Measurements from ENCODE around the gene LAD1.
A peak's percentile ranks its signal among the peaks of the same experiment; 100 is the strongest.

Gene LAD1

DNA sequence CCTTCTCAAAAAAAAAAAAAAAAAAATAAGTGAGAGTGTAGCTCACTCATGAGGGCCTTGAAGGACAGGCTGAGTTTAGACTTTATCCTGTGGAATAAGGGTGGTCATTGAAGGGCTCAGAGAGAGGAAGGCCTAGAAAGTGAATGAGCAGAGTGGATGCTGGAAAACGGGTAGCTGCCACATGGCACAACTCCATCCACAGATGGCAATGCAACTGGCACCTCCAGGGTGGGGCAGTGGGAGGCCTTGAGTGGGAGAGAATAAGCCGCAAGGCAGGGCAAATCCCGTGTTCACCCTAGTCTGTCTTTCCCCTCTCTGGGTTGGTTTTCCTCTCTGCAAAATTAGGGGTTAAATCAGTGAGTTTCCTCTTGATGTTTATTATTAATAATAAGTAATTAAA is 19.3 kb upstream of the LAD1 start:
- DNase-seq: no peak

- no peak for DNase-seq
These were observed 15.1 kb upstream of the LAD1 start for GRCh38 chr1:201414051-201414738.

DNA sequence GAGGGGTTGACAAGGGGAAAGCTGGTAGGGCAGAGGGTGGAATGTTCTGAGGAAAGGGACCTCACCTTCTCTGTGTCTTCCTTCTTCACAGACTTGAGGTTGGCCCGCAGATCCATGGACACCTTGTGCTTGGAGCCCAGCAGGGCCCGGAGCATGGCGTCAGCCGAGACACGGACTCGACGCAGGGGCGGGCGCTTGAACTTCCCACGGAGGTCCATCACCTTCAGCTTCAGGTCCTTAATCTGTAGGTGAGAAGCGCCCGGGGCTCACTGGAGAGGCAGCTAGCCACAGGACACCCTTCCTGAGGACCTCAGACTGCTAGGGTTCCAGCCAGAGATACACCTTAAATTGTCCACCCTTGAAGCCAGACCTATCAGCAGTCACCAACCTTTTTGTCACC is 12.2 kb upstream of the LAD1 start:
- DNase-seq: no peak

DNA sequence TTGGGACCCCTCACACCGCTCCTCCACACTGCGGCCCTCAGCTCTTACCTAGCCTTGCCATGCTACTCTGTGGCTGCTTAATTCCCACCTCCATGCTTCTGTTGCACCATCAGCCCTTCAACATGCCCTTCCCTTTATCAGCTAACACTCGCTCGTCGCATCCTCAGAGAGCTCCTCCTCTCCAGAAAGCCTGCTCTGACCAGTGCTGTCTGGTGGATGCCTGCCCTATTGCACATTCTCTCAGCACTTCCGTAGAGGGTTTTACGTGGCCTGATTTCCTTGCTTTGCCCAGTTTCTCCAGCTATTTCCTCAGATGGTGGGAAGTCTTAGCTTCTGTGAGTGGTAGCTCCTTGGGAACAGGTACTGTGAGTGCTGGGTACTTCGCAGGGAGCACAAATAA is 10.3 kb upstream of the LAD1 start:
- no peak for DNase-seq

DNA sequence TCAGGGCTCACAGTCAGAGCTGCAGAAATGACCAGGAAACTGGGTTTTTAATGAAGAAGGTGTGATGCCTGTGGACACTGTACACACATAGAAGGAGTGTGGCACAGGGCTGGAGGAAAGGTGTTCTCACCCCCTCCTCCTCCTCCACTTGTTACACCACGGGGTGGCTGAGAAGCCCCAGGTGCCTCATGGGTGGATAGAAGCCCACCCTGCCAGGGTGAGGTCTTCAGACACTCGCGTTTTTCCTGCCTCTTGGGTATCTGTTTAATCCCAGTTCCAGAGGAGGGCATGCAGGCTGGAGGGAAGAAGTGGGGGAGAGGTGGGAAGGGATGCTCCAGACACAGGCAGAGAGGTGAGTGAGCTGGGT is 9.7 kb upstream of the LAD1 start:
- DNase-seq: no peak

DNA sequence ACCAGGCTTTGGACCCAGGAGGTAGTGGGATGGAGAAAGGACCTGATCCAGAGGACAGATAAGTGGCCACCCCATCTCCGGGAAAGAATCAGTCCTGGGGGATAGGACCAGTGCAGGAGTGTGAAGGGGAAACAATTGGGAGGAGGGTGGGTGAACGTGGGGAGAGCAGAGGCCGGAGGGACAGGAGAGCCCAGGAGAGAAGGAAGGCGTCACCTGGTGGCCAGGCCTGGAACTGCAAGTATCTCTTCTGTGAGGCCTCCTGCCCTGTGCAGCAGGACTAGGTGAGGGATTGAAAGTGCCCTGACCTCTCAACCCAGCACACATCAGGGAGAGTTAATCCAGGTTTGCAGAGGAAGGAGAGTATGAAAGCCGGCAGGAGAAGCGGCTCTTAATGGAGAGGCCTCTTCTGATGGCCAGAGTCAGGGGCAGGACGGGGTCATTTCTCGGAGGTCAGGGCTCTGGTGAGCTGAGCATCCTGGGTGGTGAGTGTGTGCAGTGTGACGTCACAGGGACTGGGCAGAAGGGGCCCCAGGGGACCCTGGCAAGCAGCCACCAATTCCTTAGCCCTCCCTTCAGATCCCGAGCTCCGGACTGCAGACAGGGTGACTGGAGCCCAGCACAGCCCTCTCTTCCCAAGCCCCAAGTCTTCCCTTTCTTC is 9.2 kb upstream of the LAD1 start:
- DNase-seq: peak; percentile 3 to 36

GRCh38 chr1:201406831-201407406 is 7.8 kb upstream of the LAD1 start:
- DNase-seq: no peak

DNA sequence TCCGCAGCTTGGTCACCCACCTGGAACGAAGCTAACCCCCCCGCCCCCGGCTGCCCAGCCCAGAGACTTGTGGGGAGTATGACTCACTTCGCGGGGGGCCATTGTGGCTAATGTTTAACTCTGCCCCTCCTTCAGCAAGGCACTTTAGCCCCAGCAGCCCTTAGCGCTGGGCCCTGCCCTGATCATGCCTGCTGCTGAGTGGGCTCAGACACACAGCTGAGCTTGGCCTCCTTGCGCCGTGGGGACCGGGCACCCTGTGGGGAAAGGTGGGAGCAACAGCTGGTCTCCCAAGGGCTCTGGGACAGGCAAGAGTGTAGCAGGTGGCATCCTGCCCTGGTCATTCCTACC is 6.3 kb upstream of the LAD1 start:
- no peak for DNase-seq

GRCh38 chr1:201404722-201405483 is 5.8 kb upstream of the LAD1 start:
- no peak for DNase-seq

- DNase-seq: no peak
These were observed 4.9 kb upstream of the LAD1 start for GRCh38 chr1:201404055-201404454.

DNA sequence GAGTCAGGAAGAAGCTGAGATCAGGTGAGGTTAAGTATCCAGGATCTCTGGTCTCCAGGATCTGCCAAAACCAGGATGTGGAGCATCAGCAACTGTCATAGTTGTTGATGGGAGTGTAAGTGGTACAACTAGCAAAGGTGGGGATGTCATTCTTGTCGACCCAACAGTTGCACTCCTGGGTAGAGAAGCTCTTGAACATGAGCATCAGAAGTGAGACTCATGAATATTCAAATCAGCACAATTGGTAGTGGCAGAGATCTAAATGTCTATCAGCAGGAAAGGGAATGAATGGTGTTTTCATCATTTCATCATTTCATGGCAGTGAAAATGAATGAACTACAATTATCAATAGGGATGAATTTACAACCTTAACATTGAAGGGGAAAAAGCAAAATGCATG is 4.2 kb upstream of the LAD1 start:
- no peak for DNase-seq

DNA sequence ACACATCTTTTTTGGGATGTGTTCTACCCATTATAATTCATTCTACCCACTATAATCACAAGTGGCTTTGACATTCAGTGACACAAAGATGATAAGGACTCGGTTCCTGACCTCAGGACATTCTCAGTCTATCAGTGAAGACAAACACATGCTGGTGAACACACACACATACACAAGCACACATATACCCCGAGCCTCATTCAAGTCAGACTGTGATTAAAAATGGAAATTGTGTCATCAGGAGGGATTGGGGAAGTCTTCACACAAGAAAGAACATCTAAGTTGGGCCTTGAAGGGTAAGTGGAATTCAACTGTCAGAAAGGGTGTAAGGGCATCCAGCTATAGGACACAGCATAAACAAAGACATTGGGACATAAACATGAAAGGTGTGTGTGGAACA is 2.6 kb upstream of the LAD1 start:
- no peak for DNase-seq

DNA sequence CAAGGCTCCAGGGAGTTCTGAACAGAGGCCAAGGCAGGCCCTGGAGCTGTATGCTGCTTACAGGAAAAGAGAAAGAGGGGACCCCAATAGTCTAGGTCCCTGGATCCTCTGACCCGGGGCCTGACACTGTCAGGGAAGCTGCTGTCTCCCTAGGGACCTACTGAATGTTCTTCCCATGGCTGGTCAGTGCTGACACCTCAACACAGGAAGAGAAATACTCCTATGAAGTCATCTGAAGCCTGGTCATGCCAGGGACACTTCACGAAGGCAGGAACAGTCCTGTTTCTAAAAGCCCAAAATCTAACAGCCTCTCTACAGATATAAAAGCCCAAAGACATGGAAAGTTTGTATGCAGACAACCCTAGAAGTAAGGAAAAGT is 1.7 kb upstream of the LAD1 start:
- no peak for DNase-seq

GRCh38 chr1:201400212-201400851 is 1.2 kb upstream of the LAD1 start:
- DNase-seq: no peak

DNA sequence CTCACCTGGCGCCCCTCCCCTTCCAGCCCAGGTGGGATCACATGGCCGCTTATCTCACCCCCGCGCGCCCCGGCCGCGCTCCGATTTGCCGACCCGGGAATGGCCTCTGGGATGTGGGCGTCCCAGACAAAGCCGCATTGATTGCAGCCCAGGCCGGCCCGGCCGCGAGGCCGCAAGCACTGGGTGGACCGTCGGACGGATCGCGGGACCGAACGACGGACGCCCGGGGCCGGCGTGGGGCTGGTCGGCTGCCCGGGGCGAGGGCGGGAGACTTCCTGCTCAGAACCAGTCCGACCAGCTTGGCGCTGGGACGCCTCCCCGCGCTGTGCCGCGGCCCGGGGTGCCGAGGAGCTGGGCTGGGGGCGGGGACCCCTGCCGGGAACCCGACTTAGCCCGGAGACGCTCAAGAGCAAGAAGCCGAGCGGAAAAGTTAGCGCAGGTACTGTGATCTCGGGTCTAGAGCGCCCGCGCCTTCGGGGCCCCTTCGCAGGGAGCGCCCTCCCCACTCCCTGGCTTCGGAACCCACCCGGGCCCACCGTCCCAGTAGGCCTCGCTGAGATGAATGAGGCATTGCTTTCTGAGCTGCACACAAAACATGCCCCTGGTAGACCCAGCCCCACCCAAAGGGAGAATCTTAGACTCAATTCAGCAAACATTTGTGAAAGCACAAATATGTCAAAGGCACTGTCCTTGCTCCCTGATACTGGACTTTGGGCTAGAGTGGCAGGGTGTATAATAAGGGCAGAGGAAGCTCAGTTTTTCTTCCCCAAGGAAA is 415 bp upstream of the LAD1 start:
- no peak for DNase-seq

DNA sequence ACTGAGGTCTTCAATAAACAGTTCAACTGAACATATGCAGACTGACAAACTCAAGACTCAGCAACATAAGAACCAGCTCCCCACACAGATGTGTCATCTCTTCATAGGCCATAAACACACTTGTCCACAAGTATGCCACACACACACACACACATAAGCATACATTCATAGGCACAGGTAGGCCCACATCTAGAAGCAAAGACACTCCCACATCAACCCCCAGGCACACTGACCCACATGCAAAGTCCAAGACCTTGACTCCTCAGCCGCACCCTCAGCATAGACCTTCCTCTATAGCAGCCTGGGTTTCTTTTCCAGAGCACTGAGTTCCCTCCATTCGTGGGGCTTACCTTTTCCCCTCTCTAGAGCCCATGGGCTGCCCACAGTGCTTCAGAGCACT is 1.4 kb downstream of the LAD1 start:
- DNase-seq: no peak

DNA sequence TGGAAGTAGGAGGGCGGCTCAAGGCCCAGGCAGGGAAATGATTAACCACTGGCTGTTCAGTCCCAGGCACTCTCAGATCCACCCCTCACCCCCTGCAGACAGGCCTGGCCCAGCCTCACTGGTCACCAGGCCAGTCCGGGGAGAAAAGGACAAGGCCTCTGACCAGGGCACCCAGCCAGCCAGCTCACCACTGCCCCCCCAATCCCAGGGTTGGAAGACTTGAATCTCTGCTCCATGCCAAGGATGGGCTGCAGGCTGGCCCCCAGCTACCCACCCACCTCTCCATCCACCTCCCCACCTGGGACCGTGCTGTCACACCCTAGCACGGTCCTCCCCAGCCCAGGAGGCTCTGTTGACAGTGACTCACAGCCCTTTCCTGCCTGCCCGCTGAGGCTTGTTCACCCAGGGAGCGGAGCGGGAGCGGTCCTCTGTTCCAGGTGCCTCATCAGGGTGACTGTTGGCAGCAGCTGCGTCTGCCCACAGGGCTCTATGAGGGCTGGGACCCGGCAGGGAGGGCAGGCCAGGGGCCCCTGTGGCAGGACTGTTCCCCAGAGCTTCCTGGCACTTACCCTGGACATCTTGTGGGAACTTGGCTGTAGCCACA is 2.2 kb downstream of the LAD1 start:
- DNase-seq: no peak

- DNase-seq: no peak
These were observed 3.2 kb downstream of the LAD1 start for GRCh38 chr1:201395936-201396335.

DNA sequence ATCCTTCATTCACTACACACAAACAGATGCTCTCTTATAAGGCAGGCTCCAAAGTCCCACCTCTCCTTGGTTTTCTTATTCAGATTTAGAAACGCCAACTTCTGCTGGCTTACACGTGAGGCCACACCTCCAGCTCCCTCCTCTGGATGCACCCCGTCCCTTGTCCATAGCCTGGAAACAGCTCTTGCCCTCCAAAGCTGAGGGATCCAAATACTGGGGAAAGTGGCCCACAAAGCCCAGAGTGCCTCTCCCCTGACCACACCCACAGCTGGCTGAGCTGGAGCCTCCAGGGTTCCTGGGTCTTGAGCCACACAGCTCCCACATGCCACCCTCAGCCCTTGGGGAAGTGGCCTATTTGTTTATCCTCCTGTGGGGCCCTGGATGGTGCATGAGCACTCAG is 4.5 kb downstream of the LAD1 start:
- no peak for DNase-seq

DNA sequence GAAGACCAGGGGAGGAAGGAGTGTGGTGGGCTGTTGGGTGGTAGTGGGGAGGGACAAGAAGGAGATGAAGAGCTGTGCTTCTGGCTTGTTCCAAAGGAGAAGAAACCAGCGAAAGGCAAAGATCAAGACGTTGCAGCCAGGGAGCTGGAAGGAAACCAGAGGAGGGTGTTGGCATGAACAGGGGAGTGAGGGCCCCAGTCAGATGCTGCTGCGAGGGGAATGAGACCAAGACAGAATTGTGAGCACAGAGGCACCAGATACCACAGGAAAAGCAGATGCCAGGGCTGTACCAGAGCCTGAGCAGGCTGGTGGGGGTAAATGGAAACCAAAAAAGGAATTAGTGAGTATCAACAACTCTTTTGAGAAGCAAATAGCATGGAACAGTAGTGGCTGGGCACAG is 6.0 kb downstream of the LAD1 start:
- no peak for DNase-seq

DNA sequence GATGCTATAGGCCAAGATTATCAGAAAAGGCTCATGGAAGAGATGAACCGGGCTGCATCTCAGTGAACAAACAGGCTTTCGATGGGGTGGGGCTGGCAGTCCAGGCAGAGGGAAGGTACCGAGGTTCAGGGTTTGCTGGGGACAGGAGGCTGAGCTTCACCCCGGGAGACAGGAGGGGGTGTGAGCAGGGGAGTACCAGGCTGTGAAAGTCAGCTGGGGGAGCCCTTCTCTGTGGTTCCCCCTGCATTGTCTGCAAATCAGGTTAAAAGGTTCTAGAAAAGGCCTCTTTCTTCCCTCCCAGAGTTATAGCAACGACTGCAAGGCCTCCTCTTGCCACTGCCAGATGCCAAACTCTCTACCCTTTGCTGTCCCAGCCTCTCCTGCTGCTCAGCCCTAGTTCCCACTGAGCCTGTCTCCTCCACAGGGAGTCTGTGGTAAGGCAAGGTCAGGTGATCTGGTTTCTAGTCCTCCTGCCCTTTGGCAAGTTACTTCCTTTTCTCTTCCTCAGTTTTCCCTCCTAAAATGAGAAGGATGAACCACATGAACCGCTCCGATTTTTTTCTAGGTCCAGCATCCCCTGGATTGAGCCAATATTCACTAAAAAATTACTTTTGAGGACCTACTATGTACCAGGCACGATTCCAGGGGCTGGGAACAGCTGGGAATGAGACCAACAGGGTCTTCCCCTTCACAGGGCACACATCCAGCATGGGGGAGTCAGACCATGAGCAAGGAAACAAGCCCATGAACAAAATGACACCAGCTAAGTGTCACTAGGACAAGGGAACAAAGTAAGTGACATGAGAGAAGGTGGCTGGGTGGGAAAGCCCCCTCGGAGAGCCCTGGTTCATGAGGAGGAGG is 7.2 kb downstream of the LAD1 start:
- no peak for DNase-seq
